ENCODE results near the gene XPOT. TPM values are rescaled to one million over a fixed set of nuclear protein-coding genes. Genes with fewer than 3 reads are reported as not detected.

The XPOT gene
- total RNA-seq, 3 donors from 2014 or later = 18.3 to 43.5 (median 29.6) TPM

GRCh38 chr12:64411427-64411826, 7.2 kb downstream of the XPOT start:
- ATAC-seq (no peak), DNase-seq (no peak)
- no peak overlapping the region for H3K4me3 ChIP-seq
- TF ChIP-seq, protein P1, sequence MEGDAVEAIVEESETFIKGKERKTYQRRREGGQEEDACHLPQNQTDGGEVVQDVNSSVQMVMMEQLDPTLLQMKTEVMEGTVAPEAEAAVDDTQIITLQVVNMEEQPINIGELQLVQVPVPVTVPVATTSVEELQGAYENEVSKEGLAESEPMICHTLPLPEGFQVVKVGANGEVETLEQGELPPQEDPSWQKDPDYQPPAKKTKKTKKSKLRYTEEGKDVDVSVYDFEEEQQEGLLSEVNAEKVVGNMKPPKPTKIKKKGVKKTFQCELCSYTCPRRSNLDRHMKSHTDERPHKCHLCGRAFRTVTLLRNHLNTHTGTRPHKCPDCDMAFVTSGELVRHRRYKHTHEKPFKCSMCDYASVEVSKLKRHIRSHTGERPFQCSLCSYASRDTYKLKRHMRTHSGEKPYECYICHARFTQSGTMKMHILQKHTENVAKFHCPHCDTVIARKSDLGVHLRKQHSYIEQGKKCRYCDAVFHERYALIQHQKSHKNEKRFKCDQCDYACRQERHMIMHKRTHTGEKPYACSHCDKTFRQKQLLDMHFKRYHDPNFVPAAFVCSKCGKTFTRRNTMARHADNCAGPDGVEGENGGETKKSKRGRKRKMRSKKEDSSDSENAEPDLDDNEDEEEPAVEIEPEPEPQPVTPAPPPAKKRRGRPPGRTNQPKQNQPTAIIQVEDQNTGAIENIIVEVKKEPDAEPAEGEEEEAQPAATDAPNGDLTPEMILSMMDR (IDR thresholded peaks at IDR 0.05) = no peak
- no peaks in the 10 kb centered on the region for H3K36me3 ChIP-seq (ENCODE audit: low read depth)
- no peaks in the 10 kb centered on the region for H3K4me1 ChIP-seq (ENCODE audit: low read depth)
- intact Hi-C loops (cut with DNase I, micrococcal nuclease) = no loop called here
- no peaks in the 10 kb centered on the region for H3K9me3 ChIP-seq

GRCh38 chr12:64412459-64412858, 8.3 kb downstream of the XPOT start:
- Histone ChIP-seq H3K4me1 (ENCODE audit: low read depth) (no peaks in the 10 kb centered on the region), H3K4me3 (no peak overlapping the region), H3K36me3 (ENCODE audit: low read depth) (no peaks in the 10 kb centered on the region), H3K9me3 (no peaks in the 10 kb centered on the region)
- TF ChIP-seq, protein P1 (IDR thresholded peaks at IDR 0.05) = no peak
- intact Hi-C loops (cut with DNase I, micrococcal nuclease) = no loop called here
- DNase-seq = no peak
- no peak for ATAC-seq

GRCh38 chr12:64413884-64414283, 9.7 kb downstream of the XPOT start:
- intact Hi-C loops (cut with DNase I, micrococcal nuclease) = no loop called here
- H3K9me3 ChIP-seq = no peaks in the 10 kb centered on the region
- DNase-seq = no peak

GRCh38 chr12:64418209-64418608, 14.0 kb downstream of the XPOT start:
- intact Hi-C loops (cut with DNase I, micrococcal nuclease) = no loop called here
- Histone ChIP-seq H3K4me3 (no peak overlapping the region), H3K4me1 (ENCODE audit: low read depth) (no peaks in the 10 kb centered on the region), H3K36me3 (ENCODE audit: low read depth) (peaks cover 12% of the 10 kb centered on the region), H3K9me3 (no peaks in the 10 kb centered on the region)
- DNase-seq = no peak
- TF ChIP-seq, protein P1 (IDR thresholded peaks at IDR 0.05) = no peak
- ATAC-seq = no peak

More at GRCh38 chr12:64413884-64414283, 9.7 kb downstream of the XPOT start:
- H3K4me3 ChIP-seq = no peak overlapping the region
- TF ChIP-seq, protein P1 (IDR thresholded peaks at IDR 0.05) = no peak
- ATAC-seq = no peak
- no peaks in the 10 kb centered on the region for H3K36me3 ChIP-seq (ENCODE audit: low read depth)
- H3K4me1 ChIP-seq (ENCODE audit: low read depth) = no peaks in the 10 kb centered on the region

DNA sequence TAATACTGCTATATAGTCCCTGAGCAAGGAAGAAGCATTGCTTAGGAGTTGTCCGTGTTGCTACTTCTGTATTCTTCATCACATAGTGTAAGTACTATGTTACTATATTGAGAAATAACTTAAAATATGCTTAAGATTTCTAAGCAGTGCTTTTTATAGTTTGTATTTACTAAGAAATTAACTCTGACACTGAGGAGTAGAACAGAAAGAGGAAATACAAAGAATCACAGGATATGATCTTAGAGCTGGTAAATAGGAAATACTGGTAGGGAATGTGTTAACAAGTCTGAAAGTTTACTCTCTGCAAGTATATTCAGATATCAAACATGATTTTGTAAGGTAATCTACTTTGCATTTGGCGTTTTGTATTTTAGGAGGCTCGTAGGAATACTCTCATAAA, 15.5 kb downstream of the XPOT start:
- Histone ChIP-seq H3K9me3 (no peaks in the 10 kb centered on the region), H3K36me3 (ENCODE audit: low read depth) (peaks cover 19% of the 10 kb centered on the region), H3K4me1 (ENCODE audit: low read depth) (no peaks in the 10 kb centered on the region), H3K4me3 (no peak overlapping the region)
- intact Hi-C loops (cut with DNase I, micrococcal nuclease) = no loop called here
- DNase-seq (no peak), ATAC-seq (no peak)
- TF ChIP-seq, protein P1 (IDR thresholded peaks at IDR 0.05) = no peak

- DNase-seq (no peak), ATAC-seq (no peak)
- TF ChIP-seq, protein P1 (IDR thresholded peaks at IDR 0.05) = no peak
- Histone ChIP-seq H3K4me1 (ENCODE audit: low read depth) (no peaks in the 10 kb centered on the region), H3K9me3 (no peaks in the 10 kb centered on the region), H3K4me3 (no peak overlapping the region), H3K36me3 (ENCODE audit: low read depth) (peaks cover 20% of the 10 kb centered on the region)
- intact Hi-C loops (cut with DNase I, micrococcal nuclease) = no loop called here
Observed at GRCh38 chr12:64427988-64428387, 23.8 kb downstream of the XPOT start.

Data from mucosa of descending colon (tissue), 3 donors.